Measurements from ENCODE around the gene GCDH.
"Not testable (repeated sequence)": the region's sequence is repeated elsewhere in the genome, so short reads cannot be mapped to it uniquely, and the experiment has no call there.

GCDH gene

GRCh38 chr19:12907166-12907565 lies 16.2 kb downstream of the GCDH start:
- H3K36me3 ChIP-seq (ENCODE audit: control insufficient read depth, insufficient read depth, low read length): no peaks in the 10 kb centered on the region

GRCh38 chr19:12912571-12912970 lies 21.6 kb downstream of the GCDH start:
- Histone ChIP-seq H3K36me3 (ENCODE audit: control insufficient read depth, insufficient read depth, low read length) (no peaks in the 10 kb centered on the region), H3K4me3 (ENCODE audit: insufficient read depth, low read depth, low read length, poor library complexity, severe bottlenecking) (no peak overlapping the region), H3K27me3 (replicated peaks; ENCODE audit: control insufficient read depth, insufficient read depth, low read length, poor library complexity, severe bottlenecking) (no peaks in the 10 kb centered on the region), H3K4me1 (ENCODE audit: control insufficient read depth, insufficient read depth, low read length, poor library complexity, severe bottlenecking) (peaks cover 14% of the 10 kb centered on the region), H3K9me3 (ENCODE audit: control insufficient read depth, low read length) (no peaks in the 10 kb centered on the region), H3K27ac (ENCODE audit: insufficient read depth, low read length, poor library complexity, severe bottlenecking) (no peak overlapping the region)
- DNase-seq: no peak

More at GRCh38 chr19:12907166-12907565, 16.2 kb downstream of the GCDH start:
- H3K27me3 ChIP-seq (replicated peaks; ENCODE audit: control insufficient read depth, insufficient read depth, low read length, poor library complexity, severe bottlenecking): no peaks in the 10 kb centered on the region
- no peak overlapping the region for H3K27ac ChIP-seq (ENCODE audit: insufficient read depth, low read length, poor library complexity, severe bottlenecking)
- no peak for DNase-seq
- no peaks in the 10 kb centered on the region for H3K4me1 ChIP-seq (ENCODE audit: control insufficient read depth, insufficient read depth, low read length, poor library complexity, severe bottlenecking)
- no peak overlapping the region for H3K4me3 ChIP-seq (ENCODE audit: insufficient read depth, low read depth, low read length, poor library complexity, severe bottlenecking)
- no peaks in the 10 kb centered on the region for H3K9me3 ChIP-seq (ENCODE audit: control insufficient read depth, low read length)

- no peaks in the 10 kb centered on the region for H3K36me3 ChIP-seq (ENCODE audit: control insufficient read depth, insufficient read depth, low read length)
- DNase-seq: no peak
- H3K4me1 ChIP-seq (ENCODE audit: control insufficient read depth, insufficient read depth, low read length, poor library complexity, severe bottlenecking): peaks cover 14% of the 10 kb centered on the region
- no peaks in the 10 kb centered on the region for H3K27me3 ChIP-seq (replicated peaks; ENCODE audit: control insufficient read depth, insufficient read depth, low read length, poor library complexity, severe bottlenecking)
- no peak overlapping the region for H3K27ac ChIP-seq (ENCODE audit: insufficient read depth, low read length, poor library complexity, severe bottlenecking)
- no peaks in the 10 kb centered on the region for H3K9me3 ChIP-seq (ENCODE audit: control insufficient read depth, low read length)
- no peak overlapping the region for H3K4me3 ChIP-seq (ENCODE audit: insufficient read depth, low read depth, low read length, poor library complexity, severe bottlenecking)
Measured at GRCh38 chr19:12913011-12913561, 22.1 kb downstream of the GCDH start.

DNA sequence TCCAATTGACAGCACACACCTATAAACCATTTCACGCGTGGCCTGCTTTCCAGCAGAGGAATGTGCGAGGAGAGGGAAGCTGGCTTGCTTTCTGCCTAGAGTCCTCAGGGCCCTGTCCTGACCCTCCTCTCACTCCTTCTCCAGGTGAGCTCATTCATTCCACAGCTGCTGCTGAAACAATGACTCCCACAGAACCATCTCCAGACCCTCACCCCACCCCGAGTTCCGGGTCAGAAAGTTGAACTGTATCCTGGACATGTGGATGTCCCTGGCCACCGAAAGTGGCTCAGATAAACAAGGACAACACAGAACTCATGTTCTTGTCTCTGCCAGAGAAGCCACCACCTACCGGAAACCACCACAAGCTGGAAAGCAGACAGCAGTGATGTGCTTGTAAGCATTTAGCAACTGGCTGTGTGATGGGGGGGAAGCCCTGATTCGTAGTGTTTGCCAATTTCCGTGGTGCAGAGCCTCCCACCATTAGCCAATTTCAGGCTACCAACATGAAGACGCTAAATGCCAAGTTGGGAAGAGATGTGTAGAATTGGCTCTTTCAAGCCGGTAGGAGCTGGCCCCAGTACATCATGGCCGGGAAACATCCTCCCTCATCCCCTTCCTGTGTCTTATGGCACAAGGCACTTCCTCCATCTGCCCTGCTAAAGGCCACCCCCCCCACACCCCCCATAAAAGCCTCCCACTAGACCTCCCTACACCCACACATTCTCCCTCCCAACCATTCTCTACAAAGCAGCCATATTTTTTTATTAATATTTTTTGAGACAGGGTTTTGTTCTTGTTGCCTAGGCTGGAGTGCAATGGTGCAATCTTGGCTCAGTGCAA lies 23.1 kb downstream of the GCDH start:
- peak overlapping the region; percentile 52 for H3K27ac ChIP-seq (ENCODE audit: insufficient read depth, low read length, poor library complexity, severe bottlenecking)
- no peaks in the 10 kb centered on the region for H3K36me3 ChIP-seq (ENCODE audit: control insufficient read depth, insufficient read depth, low read length)
- H3K27me3 ChIP-seq (replicated peaks; ENCODE audit: control insufficient read depth, insufficient read depth, low read length, poor library complexity, severe bottlenecking): no peaks in the 10 kb centered on the region
- H3K4me1 ChIP-seq (ENCODE audit: control insufficient read depth, insufficient read depth, low read length, poor library complexity, severe bottlenecking): peaks cover 18% of the 10 kb centered on the region
- peak in 1 of 3 donors; percentile 29 for DNase-seq
- no peaks in the 10 kb centered on the region for H3K9me3 ChIP-seq (ENCODE audit: control insufficient read depth, low read length)
- H3K4me3 ChIP-seq (ENCODE audit: insufficient read depth, low read depth, low read length, poor library complexity, severe bottlenecking): peak overlapping the region; percentile 7

GRCh38 chr19:12915860-12916259 lies 24.9 kb downstream of the GCDH start:
- H3K27ac ChIP-seq (ENCODE audit: insufficient read depth, low read length, poor library complexity, severe bottlenecking); H3K4me3 ChIP-seq (ENCODE audit: insufficient read depth, low read depth, low read length, poor library complexity, severe bottlenecking); H3K36me3 ChIP-seq (ENCODE audit: control insufficient read depth, insufficient read depth, low read length); H3K27me3 ChIP-seq (replicated peaks; ENCODE audit: control insufficient read depth, insufficient read depth, low read length, poor library complexity, severe bottlenecking); H3K9me3 ChIP-seq (ENCODE audit: control insufficient read depth, low read length); DNase-seq: not testable (repeated sequence)
- peaks cover 19% of the 10 kb centered on the region for H3K4me1 ChIP-seq (ENCODE audit: control insufficient read depth, insufficient read depth, low read length, poor library complexity, severe bottlenecking)

- Histone ChIP-seq H3K4me3 (ENCODE audit: insufficient read depth, low read depth, low read length, poor library complexity, severe bottlenecking) (no peak overlapping the region), H3K4me1 (ENCODE audit: control insufficient read depth, insufficient read depth, low read length, poor library complexity, severe bottlenecking) (peaks cover 19% of the 10 kb centered on the region), H3K36me3 (ENCODE audit: control insufficient read depth, insufficient read depth, low read length) (peaks cover 11% of the 10 kb centered on the region), H3K27me3 (replicated peaks; ENCODE audit: control insufficient read depth, insufficient read depth, low read length, poor library complexity, severe bottlenecking) (no peaks in the 10 kb centered on the region), H3K9me3 (ENCODE audit: control insufficient read depth, low read length) (no peaks in the 10 kb centered on the region), H3K27ac (ENCODE audit: insufficient read depth, low read length, poor library complexity, severe bottlenecking) (no peak overlapping the region)
- DNase-seq: no peak
Measured at GRCh38 chr19:12918253-12918652, 27.3 kb downstream of the GCDH start.

GRCh38 chr19:12921047-12921446 lies 30.1 kb downstream of the GCDH start:
- no peak for DNase-seq
- H3K27me3 ChIP-seq (replicated peaks; ENCODE audit: control insufficient read depth, insufficient read depth, low read length, poor library complexity, severe bottlenecking): no peaks in the 10 kb centered on the region
- no peaks in the 10 kb centered on the region for H3K9me3 ChIP-seq (ENCODE audit: control insufficient read depth, low read length)
- H3K27ac ChIP-seq (ENCODE audit: insufficient read depth, low read length, poor library complexity, severe bottlenecking): no peak overlapping the region
- peaks cover 33% of the 10 kb centered on the region for H3K36me3 ChIP-seq (ENCODE audit: control insufficient read depth, insufficient read depth, low read length)
- peaks cover 5% of the 10 kb centered on the region for H3K4me1 ChIP-seq (ENCODE audit: control insufficient read depth, insufficient read depth, low read length, poor library complexity, severe bottlenecking)
- H3K4me3 ChIP-seq (ENCODE audit: insufficient read depth, low read depth, low read length, poor library complexity, severe bottlenecking): no peak overlapping the region

GRCh38 chr19:12922959-12923358 lies 32.0 kb downstream of the GCDH start:
- peaks cover 47% of the 10 kb centered on the region for H3K36me3 ChIP-seq (ENCODE audit: control insufficient read depth, insufficient read depth, low read length)
- H3K27ac ChIP-seq (ENCODE audit: insufficient read depth, low read length, poor library complexity, severe bottlenecking): no peak overlapping the region
- H3K4me3 ChIP-seq (ENCODE audit: insufficient read depth, low read depth, low read length, poor library complexity, severe bottlenecking): no peak overlapping the region
- DNase-seq: no peak
- H3K27me3 ChIP-seq (replicated peaks; ENCODE audit: control insufficient read depth, insufficient read depth, low read length, poor library complexity, severe bottlenecking): no peaks in the 10 kb centered on the region
- no peaks in the 10 kb centered on the region for H3K9me3 ChIP-seq (ENCODE audit: control insufficient read depth, low read length)
- H3K4me1 ChIP-seq (ENCODE audit: control insufficient read depth, insufficient read depth, low read length, poor library complexity, severe bottlenecking): peaks cover 5% of the 10 kb centered on the region

GRCh38 chr19:12924621-12925310 lies 33.8 kb downstream of the GCDH start:
- Histone ChIP-seq H3K36me3 (ENCODE audit: control insufficient read depth, insufficient read depth, low read length) (peaks cover 61% of the 10 kb centered on the region), H3K27me3 (replicated peaks; ENCODE audit: control insufficient read depth, insufficient read depth, low read length, poor library complexity, severe bottlenecking) (no peaks in the 10 kb centered on the region), H3K9me3 (ENCODE audit: control insufficient read depth, low read length) (no peaks in the 10 kb centered on the region), H3K27ac (ENCODE audit: insufficient read depth, low read length, poor library complexity, severe bottlenecking) (no peak overlapping the region), H3K4me1 (ENCODE audit: control insufficient read depth, insufficient read depth, low read length, poor library complexity, severe bottlenecking) (no peaks in the 10 kb centered on the region), H3K4me3 (ENCODE audit: insufficient read depth, low read depth, low read length, poor library complexity, severe bottlenecking) (no peak overlapping the region)
- no peak for DNase-seq
